Cardiac muscle cell (in vitro differentiated cells and primary cell): ENCODE results near the gene EMSY. TPM values are rescaled to one million over a fixed set of nuclear protein-coding genes. Genes with fewer than 3 reads are reported as not detected.

Experiments used
- DNase-seq, 2 donors: peaks; one replicate each; pipeline versions ENCODE4 v3.0.0 to v3.0.0-alpha.2; 2010 to 2017; ENCODE audit warnings: low read depth in 1 of 2, low spot score in 1 of 2
- H3K27ac ChIP-seq: fragments of 200-600 bp; sonication (generic); 2 replicates; pipeline ENCODE4 v1.5.1; 2016
- H3K27me3 ChIP-seq: fragments of 200-600 bp; sonication (generic); 2 replicates; pipeline ENCODE4 v1.6.0; 2016; ENCODE audit warnings: control low read depth
- H3K36me3 ChIP-seq: fragments of 200-600 bp; sonication (generic); 2 replicates; pipeline ENCODE4 v1.5.1; 2016; ENCODE audit warnings: control low read depth
- H3K4me1 ChIP-seq: fragments of 200-600 bp; sonication (generic); 2 replicates; pipeline ENCODE4 v1.8.1; 2017; ENCODE audit warnings: low read depth, mild to moderate bottlenecking, mixed run types
- H3K4me3 ChIP-seq: fragments of 200-600 bp; sonication (generic); 2 replicates; pipeline ENCODE4 v1.5.1; 2016; ENCODE audit warnings: mild to moderate bottlenecking
- H3K9me3 ChIP-seq: fragments of 200-600 bp; sonication (generic); 2 replicates; pipeline ENCODE4 v1.5.1; 2017; ENCODE audit warnings: low read depth, mild to moderate bottlenecking, control low read depth
- polyA plus RNA-seq: library from polyadenylated mRNA; unstranded; fragments of >200 nt; fragmentation: Nextera tagmentation; extraction: Ambion mirVana; gene quantifications from 2 replicates; pipeline ENCODE4 v1.2.1, GENCODE V29; 2016
- total RNA-seq: library from RNA; depleted of rRNA; stranded (reverse); fragments of >200 nt; gene quantifications from 2 replicates; pipeline ENCODE4 v1.2.3, GENCODE V29; 2016
- TF ChIP-seq, protein P1 (sequence below): IDR thresholded peaks from 2 replicates; pipeline ENCODE4 v1.5.1; 2012; ENCODE audit warnings: low read depth, mild to moderate bottlenecking, low read length

Gene EMSY
- total and polyA plus RNA-seq, 2 experiments from 2014 or later = 16.2 to 74.4 TPM

DNA sequence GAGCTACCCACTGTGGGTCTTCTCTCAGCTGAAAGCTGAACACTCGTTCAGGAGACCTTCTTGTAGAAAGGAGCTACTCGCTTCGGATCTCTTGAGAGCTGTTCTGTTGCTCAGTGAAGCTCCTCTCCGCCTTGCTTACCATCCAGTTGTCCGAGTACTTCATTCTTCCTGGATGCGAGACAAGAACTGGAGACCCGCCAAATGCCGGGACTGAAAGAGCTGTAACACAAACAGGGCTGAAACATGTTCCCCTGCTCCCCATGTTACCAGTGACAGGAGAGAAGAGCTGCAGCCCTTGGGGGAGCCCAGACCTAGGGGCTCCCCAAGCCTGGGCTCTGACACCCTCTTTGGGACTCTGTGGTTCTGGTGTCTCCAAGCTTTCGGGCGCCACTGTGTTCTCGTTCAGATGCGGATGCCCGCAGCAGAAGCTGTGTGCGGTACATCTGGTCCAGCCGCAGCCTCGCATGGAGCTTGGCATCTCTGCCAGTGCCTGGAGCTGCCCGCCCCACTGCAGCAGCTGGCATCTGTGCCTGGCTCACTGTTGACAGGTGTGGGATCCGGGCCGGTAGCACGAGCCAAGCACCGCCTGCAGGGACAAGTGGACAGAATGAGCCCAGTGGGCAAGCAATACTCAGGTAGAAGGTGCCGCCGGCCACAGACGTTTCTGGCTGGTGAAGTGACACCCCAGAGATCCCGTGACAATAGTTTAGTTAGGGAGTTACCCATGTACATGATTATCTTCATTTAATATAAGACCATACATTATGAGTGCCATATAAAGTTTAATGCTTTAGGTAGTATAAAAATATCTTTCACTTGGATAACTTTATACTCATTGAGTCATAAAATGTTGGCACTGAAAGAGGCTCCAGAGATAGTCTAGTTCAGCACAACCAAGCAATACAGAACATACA lies 49.1 kb downstream of the EMSY start:
- H3K36me3 ChIP-seq = peaks cover 16% of the 10 kb centered on the region
- DNase-seq = no peak
- H3K27me3 ChIP-seq = no peaks in the 10 kb centered on the region
- no peak overlapping the region for H3K4me3 ChIP-seq
- H3K9me3 ChIP-seq = no peaks in the 10 kb centered on the region
- H3K4me1 ChIP-seq = no peaks in the 10 kb centered on the region
- TF ChIP-seq, protein P1, sequence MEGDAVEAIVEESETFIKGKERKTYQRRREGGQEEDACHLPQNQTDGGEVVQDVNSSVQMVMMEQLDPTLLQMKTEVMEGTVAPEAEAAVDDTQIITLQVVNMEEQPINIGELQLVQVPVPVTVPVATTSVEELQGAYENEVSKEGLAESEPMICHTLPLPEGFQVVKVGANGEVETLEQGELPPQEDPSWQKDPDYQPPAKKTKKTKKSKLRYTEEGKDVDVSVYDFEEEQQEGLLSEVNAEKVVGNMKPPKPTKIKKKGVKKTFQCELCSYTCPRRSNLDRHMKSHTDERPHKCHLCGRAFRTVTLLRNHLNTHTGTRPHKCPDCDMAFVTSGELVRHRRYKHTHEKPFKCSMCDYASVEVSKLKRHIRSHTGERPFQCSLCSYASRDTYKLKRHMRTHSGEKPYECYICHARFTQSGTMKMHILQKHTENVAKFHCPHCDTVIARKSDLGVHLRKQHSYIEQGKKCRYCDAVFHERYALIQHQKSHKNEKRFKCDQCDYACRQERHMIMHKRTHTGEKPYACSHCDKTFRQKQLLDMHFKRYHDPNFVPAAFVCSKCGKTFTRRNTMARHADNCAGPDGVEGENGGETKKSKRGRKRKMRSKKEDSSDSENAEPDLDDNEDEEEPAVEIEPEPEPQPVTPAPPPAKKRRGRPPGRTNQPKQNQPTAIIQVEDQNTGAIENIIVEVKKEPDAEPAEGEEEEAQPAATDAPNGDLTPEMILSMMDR = no peak
- no peak overlapping the region for H3K27ac ChIP-seq

DNA sequence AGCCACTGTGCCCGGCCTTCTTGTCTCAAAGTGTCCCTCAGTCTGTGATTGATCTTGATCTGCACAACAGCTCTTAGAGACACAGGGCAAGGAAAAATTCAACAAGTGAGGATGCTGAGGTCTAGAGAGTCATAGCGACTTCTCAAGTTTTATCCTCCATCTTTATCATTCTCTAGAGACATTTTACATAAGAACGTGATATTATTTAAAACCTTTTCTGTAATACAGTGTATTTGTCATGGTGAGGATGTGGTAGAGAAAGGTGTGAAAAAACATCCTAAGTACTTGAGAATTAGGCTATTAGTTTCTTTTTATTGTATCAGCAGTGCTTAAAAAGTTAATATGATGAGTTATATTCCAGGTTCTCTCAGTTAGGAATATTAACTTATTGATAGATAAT lies 50.2 kb downstream of the EMSY start:
- Histone ChIP-seq H3K9me3 (no peaks in the 10 kb centered on the region), H3K4me3 (no peak overlapping the region), H3K36me3 (peaks cover 16% of the 10 kb centered on the region), H3K27ac (no peak overlapping the region), H3K4me1 (no peaks in the 10 kb centered on the region), H3K27me3 (no peaks in the 10 kb centered on the region)
- no peak for DNase-seq
- TF ChIP-seq, protein P1 = no peak

DNA sequence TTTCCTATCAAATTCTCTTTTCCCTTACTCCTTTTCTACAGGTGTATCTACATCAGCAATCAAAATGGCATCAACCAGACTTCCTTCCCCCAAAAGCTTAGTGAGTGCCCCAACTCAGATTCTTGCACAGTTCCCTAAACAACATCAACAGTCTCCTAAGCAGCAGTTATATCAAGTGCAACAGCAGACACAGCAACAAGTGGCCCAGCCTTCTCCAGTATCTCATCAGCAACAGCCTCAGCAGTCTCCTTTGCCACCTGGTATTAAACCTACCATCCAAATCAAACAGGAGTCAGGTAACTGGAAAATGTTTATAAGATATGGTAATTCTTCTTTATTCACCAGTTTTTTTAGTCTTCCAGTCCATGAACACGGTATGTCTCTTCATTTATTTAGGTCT lies 51.4 kb downstream of the EMSY start:
- H3K27ac ChIP-seq = no peak overlapping the region
- H3K9me3 ChIP-seq = no peaks in the 10 kb centered on the region
- DNase-seq = no peak
- no peak overlapping the region for H3K4me3 ChIP-seq
- no peaks in the 10 kb centered on the region for H3K27me3 ChIP-seq
- TF ChIP-seq, protein P1 = no peak
- H3K36me3 ChIP-seq = peaks cover 21% of the 10 kb centered on the region
- no peaks in the 10 kb centered on the region for H3K4me1 ChIP-seq

DNA sequence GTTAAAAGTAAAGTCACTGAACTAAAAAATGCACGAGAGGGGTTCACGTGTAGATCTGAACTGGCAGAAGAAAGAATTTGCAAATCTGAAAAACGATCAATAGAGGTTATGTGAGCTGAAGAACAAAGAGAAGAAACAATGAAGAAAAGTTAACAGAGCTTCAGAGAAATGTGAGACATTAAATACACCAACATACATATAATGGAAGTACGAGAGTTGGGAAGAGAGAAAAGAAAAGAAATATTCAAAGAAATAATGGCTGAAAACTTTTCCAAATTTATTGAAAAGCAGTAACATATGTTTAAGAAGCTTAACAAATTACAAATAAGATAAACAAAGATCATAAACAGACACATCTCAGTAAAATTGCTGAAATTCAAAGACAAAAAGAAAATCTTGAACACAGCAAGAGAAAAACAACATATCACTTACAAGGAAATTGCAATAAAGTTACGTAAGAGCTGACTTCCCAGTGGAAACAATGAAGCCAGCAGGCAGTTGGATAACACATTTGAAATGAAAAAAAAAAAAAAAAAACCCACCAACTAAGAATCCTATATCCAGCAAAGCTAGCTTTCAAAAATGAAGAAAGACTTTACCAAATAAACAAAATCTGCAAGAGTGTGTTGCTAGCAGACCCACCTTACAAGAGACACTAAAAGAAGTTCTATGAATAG lies 56.8 kb downstream of the EMSY start:
- peaks cover 11% of the 10 kb centered on the region for H3K36me3 ChIP-seq
- DNase-seq = peak in 1 of 2 donors; percentile 10
- no peaks in the 10 kb centered on the region for H3K27me3 ChIP-seq
- no peak overlapping the region for H3K4me3 ChIP-seq
- TF ChIP-seq, protein P1 = no peak
- H3K4me1 ChIP-seq = no peaks in the 10 kb centered on the region
- no peaks in the 10 kb centered on the region for H3K9me3 ChIP-seq
- no peak overlapping the region for H3K27ac ChIP-seq

DNA sequence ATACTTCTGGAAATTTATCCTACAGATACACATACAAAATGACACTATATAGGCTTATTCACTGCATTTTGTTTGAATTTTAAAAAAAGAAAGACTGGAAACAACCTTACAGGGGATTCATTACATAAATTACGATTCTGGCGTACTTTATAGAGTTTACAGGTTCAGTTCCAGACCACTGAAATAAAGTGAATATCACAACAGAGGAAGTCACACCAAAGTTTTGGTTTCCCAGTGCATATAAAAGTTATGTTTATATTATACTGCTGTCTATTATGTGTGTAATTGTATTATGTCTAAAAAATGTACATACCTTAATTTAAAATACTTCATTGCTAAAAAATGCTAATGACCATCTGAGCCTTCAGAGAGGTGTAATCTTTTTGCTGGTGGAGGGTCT lies 62.0 kb downstream of the EMSY start:
- Histone ChIP-seq H3K36me3 (peaks cover 2% of the 10 kb centered on the region), H3K27ac (no peak overlapping the region), H3K9me3 (no peaks in the 10 kb centered on the region), H3K4me1 (no peaks in the 10 kb centered on the region), H3K4me3 (no peak overlapping the region), H3K27me3 (no peaks in the 10 kb centered on the region)
- TF ChIP-seq, protein P1 = no peak
- no peak for DNase-seq
